ENCODE data around the gene ZNF224. TPM values are rescaled to one million over a fixed set of nuclear protein-coding genes. Genes with fewer than 3 reads are reported as not detected.
A peak's percentile ranks its signal among the peaks of the same experiment; 100 is the strongest.

ZNF224 gene
- total and polyA plus RNA-seq, 2 of the 13 experiments (the other 11 are each of a cell fraction or from before 2014, with no cell fraction given): 13.0 to 16.1 TPM

DNA sequence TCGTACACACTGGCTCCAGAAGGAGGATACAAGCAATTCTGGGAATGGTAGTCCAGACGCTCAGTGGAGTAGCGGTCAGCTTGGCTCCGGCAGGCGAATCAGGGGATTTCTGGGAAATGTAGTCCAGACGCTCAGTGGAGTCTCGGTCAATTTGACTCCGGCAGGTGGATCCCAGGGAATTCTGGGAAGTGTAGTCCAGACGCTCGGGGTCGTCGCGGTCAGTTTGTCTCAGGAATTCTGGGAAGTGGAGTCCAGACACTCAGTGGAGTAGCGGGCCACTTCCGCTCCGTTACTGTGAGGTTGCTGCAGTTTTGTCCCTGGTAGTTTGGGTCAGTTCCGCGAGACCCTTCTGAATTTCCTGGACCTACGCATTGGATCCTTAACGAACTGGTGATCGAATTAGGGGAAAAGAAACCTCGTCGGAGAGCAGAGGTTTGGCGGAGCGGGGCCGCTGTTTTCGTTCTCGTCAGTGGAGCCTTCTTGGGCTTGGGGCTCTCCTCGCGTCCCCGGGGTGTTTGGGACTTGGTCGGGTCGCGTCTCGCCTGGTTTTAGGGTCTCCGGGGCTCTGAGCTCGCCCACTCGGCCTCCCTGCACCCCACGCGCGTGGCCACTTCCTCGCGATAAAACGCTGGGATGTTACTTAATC lies 19.1 kb downstream of the ZNF224 start, which contains the start of gene ZNF225 (continued):
- TF ChIP-seq, protein P1, sequence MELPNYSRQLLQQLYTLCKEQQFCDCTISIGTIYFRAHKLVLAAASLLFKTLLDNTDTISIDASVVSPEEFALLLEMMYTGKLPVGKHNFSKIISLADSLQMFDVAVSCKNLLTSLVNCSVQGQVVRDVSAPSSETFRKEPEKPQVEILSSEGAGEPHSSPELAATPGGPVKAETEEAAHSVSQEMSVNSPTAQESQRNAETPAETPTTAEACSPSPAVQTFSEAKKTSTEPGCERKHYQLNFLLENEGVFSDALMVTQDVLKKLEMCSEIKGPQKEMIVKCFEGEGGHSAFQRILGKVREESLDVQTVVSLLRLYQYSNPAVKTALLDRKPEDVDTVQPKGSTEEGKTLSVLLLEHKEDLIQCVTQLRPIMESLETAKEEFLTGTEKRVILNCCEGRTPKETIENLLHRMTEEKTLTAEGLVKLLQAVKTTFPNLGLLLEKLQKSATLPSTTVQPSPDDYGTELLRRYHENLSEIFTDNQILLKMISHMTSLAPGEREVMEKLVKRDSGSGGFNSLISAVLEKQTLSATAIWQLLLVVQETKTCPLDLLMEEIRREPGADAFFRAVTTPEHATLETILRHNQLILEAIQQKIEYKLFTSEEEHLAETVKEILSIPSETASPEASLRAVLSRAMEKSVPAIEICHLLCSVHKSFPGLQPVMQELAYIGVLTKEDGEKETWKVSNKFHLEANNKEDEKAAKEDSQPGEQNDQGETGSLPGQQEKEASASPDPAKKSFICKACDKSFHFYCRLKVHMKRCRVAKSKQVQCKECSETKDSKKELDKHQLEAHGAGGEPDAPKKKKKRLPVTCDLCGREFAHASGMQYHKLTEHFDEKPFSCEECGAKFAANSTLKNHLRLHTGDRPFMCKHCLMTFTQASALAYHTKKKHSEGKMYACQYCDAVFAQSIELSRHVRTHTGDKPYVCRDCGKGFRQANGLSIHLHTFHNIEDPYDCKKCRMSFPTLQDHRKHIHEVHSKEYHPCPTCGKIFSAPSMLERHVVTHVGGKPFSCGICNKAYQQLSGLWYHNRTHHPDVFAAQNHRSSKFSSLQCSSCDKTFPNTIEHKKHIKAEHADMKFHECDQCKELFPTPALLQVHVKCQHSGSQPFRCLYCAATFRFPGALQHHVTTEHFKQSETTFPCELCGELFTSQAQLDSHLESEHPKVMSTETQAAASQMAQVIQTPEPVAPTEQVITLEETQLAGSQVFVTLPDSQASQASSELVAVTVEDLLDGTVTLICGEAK (IDR thresholded peaks at IDR 0.05): peak; percentile 20; the same call in 1 of the 2 replicates
- TF ChIP-seq, protein P1 (CRISPR knock-in tag; IDR thresholded peaks at IDR 0.05): peak; percentile 84; the same call in 1 of the 2 replicates
- TF ChIP-seq KDM6A (CRISPR knock-in tag; IDR thresholded peaks at IDR 0.05; ENCODE audit: low read depth) (no peak), PCBP2 (optimal IDR thresholded peaks at IDR 0.05; ENCODE audit: low read depth, low read length, poor library complexity, severe bottlenecking) (no peak), GTF2F1 (IDR thresholded peaks at IDR 0.05; ENCODE audit: low read length) (no peak), ZNF230 (CRISPR knock-in tag; IDR thresholded peaks at IDR 0.05) (no peak), ZNF644 (CRISPR knock-in tag; IDR thresholded peaks at IDR 0.05; ENCODE audit: low read depth) (no peak), ZNF720 (CRISPR knock-in tag; IDR thresholded peaks at IDR 0.05) (no peak), ZNF850 (CRISPR knock-in tag; conservative IDR thresholded peaks at IDR 0.05) (no peak), ZNF441 (CRISPR knock-in tag; IDR thresholded peaks at IDR 0.05; ENCODE audit: borderline replicate concordance) (no peak)
- TF ChIP-seq, protein P2, sequence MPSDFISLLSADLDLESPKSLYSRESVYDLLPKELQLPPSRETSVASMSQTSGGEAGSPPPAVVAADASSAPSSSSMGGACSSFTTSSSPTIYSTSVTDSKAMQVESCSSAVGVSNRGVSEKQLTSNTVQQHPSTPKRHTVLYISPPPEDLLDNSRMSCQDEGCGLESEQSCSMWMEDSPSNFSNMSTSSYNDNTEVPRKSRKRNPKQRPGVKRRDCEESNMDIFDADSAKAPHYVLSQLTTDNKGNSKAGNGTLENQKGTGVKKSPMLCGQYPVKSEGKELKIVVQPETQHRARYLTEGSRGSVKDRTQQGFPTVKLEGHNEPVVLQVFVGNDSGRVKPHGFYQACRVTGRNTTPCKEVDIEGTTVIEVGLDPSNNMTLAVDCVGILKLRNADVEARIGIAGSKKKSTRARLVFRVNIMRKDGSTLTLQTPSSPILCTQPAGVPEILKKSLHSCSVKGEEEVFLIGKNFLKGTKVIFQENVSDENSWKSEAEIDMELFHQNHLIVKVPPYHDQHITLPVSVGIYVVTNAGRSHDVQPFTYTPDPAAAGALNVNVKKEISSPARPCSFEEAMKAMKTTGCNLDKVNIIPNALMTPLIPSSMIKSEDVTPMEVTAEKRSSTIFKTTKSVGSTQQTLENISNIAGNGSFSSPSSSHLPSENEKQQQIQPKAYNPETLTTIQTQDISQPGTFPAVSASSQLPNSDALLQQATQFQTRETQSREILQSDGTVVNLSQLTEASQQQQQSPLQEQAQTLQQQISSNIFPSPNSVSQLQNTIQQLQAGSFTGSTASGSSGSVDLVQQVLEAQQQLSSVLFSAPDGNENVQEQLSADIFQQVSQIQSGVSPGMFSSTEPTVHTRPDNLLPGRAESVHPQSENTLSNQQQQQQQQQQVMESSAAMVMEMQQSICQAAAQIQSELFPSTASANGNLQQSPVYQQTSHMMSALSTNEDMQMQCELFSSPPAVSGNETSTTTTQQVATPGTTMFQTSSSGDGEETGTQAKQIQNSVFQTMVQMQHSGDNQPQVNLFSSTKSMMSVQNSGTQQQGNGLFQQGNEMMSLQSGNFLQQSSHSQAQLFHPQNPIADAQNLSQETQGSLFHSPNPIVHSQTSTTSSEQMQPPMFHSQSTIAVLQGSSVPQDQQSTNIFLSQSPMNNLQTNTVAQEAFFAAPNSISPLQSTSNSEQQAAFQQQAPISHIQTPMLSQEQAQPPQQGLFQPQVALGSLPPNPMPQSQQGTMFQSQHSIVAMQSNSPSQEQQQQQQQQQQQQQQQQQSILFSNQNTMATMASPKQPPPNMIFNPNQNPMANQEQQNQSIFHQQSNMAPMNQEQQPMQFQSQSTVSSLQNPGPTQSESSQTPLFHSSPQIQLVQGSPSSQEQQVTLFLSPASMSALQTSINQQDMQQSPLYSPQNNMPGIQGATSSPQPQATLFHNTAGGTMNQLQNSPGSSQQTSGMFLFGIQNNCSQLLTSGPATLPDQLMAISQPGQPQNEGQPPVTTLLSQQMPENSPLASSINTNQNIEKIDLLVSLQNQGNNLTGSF (CRISPR knock-in tag; IDR thresholded peaks at IDR 0.05): no peak
- TF ChIP-seq, protein P3, sequence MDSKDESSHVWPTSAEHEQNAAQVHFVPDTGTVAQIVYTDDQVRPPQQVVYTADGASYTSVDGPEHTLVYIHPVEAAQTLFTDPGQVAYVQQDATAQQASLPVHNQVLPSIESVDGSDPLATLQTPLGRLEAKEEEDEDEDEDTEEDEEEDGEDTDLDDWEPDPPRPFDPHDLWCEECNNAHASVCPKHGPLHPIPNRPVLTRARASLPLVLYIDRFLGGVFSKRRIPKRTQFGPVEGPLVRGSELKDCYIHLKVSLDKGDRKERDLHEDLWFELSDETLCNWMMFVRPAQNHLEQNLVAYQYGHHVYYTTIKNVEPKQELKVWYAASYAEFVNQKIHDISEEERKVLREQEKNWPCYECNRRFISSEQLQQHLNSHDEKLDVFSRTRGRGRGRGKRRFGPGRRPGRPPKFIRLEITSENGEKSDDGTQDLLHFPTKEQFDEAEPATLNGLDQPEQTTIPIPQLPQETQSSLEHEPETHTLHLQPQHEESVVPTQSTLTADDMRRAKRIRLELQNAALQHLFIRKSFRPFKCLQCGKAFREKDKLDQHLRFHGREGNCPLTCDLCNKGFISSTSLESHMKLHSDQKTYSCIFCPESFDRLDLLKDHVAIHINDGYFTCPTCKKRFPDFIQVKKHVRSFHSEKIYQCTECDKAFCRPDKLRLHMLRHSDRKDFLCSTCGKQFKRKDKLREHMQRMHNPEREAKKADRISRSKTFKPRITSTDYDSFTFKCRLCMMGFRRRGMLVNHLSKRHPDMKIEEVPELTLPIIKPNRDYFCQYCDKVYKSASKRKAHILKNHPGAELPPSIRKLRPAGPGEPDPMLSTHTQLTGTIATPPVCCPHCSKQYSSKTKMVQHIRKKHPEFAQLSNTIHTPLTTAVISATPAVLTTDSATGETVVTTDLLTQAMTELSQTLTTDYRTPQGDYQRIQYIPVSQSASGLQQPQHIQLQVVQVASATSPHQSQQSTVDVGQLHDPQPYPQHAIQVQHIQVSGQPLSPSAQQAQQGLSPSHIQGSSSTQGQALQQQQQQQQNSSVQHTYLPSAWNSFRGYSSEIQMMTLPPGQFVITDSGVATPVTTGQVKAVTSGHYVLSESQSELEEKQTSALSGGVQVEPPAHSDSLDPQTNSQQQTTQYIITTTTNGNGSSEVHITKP (CRISPR knock-in tag; IDR thresholded peaks at IDR 0.05; ENCODE audit: low read depth): peak; percentile 72; the same call in 1 of the 2 replicates

Measured in HepG2 (cell line).